HepG2 (cell line): Measurements from ENCODE around the gene PPP4R4. TPM values are rescaled to one million over a fixed set of nuclear protein-coding genes. Genes with fewer than 3 reads are reported as not detected.

Source experiments
- ATAC-seq: fragments of 200-7000 bp; cut with Tn5 transposase; 3 replicates; pipeline ENCODE4 v1.9.1; 2020; ENCODE audit warnings: mild to moderate bottlenecking, moderate library complexity
- BruUV-seq: library from RNA; stranded (reverse); fragments of 400-500 nt; replicated peaks from 2 replicates; lab custom pipeline; 2021; lab: Mats Ljungman, UMichigan
- CTCF ChIA-PET: fragments of 300-600 bp; formaldehyde crosslinking; extraction: SDS; loops from one replicate; lab custom pipeline; 2021; ENCODE audit warnings: low total read pairs, inconsistent platforms, low intra/inter-chr PET ratio; lab: Yijun Ruan, JAX
- POLR2A ChIA-PET: fragments of 350-600 bp; sonication (Branson Sonifier 250); formaldehyde crosslinking; loops from one replicate; lab custom pipeline; 2020; ENCODE audit warnings: antibody characterized with exemption, inconsistent platforms; lab: Yijun Ruan, JAX
- DNase-seq: peaks from one replicate; pipeline ENCODE4 v3.0.0-alpha.2; 2015; ENCODE audit warnings: low spot score
- FAIRE-seq: peaks from 3 replicates; lab custom pipeline; 2011; peaks lifted over from hg19 to GRCh38; lab: Jason Lieb, UNC
- H2AFZ ChIP-seq: one replicate; pipeline ENCODE4 v1.6.1; 2011; ENCODE audit warnings: low read length, inconsistent platforms
- H3K27ac ChIP-seq: fragments of 300-600 bp; 3 replicates; pipeline ENCODE4 v1.8.0; 2011; ENCODE audit warnings: mixed run types, mild to moderate bottlenecking, mixed read lengths, low read length, inconsistent platforms; ENCODE audit not compliant: insufficient read depth; ENCODE audit errors: extremely low read length
- H3K27me3 ChIP-seq, 2 experiments: fragments of 200-600 bp in 1 of 2; 2 replicates in 1 of 2; 3 replicates in 1 of 2; pipeline versions ENCODE4 v1.6.0 to v1.8.0; 2011; ENCODE audit warnings: low read length in 2 of 2, mild to moderate bottlenecking in 2 of 2, moderate library complexity in 2 of 2, inconsistent platforms in 1 of 2; ENCODE audit not compliant: insufficient read depth in 2 of 2, control insufficient read depth in 1 of 2
- H3K36me3 ChIP-seq, 2 experiments: fragments of 200-600 bp in 1 of 2; replicated peaks in 1 of 2; 2 replicates in 1 of 2; 3 replicates in 1 of 2; pipeline versions ENCODE4 v1.5.1 to v1.8.0; 2011; ENCODE audit warnings: low read length in 2 of 2, inconsistent platforms in 1 of 2; ENCODE audit not compliant: insufficient read depth in 2 of 2, control insufficient read depth in 1 of 2
- H3K4me1 ChIP-seq: 2 replicates; pipeline ENCODE4 v1.5.1; 2012; ENCODE audit warnings: low read length, inconsistent platforms; ENCODE audit not compliant: insufficient read depth
- H3K4me2 ChIP-seq: 2 replicates; pipeline ENCODE4 v1.6.0; 2011; ENCODE audit warnings: low read depth, low read length, inconsistent platforms
- H3K4me3 ChIP-seq, 3 experiments: fragments of 200-600 bp in 1 of 3; sonication (generic), shearing (Covaris generic) in 1 of 3; replicated peaks in 1 of 3; 2 replicates each; pipeline ENCODE4 v1.5.1; 2011 to 2016; ENCODE audit warnings: low read length in 3 of 3, inconsistent platforms in 2 of 3, low read depth in 2 of 3, mild to moderate bottlenecking in 2 of 3, control low read depth in 1 of 3, mixed read lengths in 1 of 3; ENCODE audit not compliant: insufficient read depth in 1 of 3
- H3K79me2 ChIP-seq: one replicate; pipeline ENCODE4 v1.6.1; 2011; ENCODE audit warnings: low read length, inconsistent platforms; ENCODE audit not compliant: insufficient read depth
- H3K9ac ChIP-seq: 2 replicates; pipeline ENCODE4 v1.6.0; 2011; ENCODE audit warnings: mild to moderate bottlenecking, low read depth, low read length, inconsistent platforms; ENCODE audit not compliant: insufficient read depth
- H3K9me3 ChIP-seq: 2 replicates; pipeline ENCODE4 v1.5.1; 2012; ENCODE audit warnings: mild to moderate bottlenecking, low read length
- H4K20me1 ChIP-seq: 2 replicates; pipeline ENCODE4 v1.6.0; 2011; ENCODE audit warnings: inconsistent platforms, mild to moderate bottlenecking, low read length, moderate library complexity; ENCODE audit not compliant: insufficient read depth
- HDAC1 ChIP-seq: sonication (generic); formaldehyde crosslinking; IDR thresholded peaks from 2 replicates; pipeline ENCODE4 v1.5.1; 2020; ENCODE audit warnings: mild to moderate bottlenecking, missing genetic modification reagents
- MAFF ChIP-seq: IDR thresholded peaks from 2 replicates; pipeline ENCODE4 v1.6.1; 2011; ENCODE audit warnings: low read depth, low read length, improper control_type of control experiment
- MAFK ChIP-seq, 2 experiments: IDR thresholded peaks in 1 of 2; conservative IDR thresholded peaks in 1 of 2; 2 replicates each; pipeline ENCODE4 v1.6.1; 2011; ENCODE audit warnings: improper control_type of control experiment in 2 of 2, low read length in 2 of 2
- SP5 ChIP-seq: IDR thresholded peaks from 2 replicates; pipeline ENCODE4 v1.6.1; 2016; ENCODE audit warnings: low read depth, borderline replicate concordance
- WIZ ChIP-seq: sonication (generic); formaldehyde crosslinking; IDR thresholded peaks from 2 replicates; pipeline ENCODE4 v1.5.1; 2020; ENCODE audit warnings: mild to moderate bottlenecking, missing genetic modification reagents
- ZNF136 ChIP-seq: sonication (generic); formaldehyde crosslinking; IDR thresholded peaks from 2 replicates; pipeline ENCODE4 v1.8.1; 2022; ENCODE audit warnings: low read depth, mild to moderate bottlenecking, moderate library complexity, missing genetic modification reagents
- ZNF138 ChIP-seq: sonication (generic); formaldehyde crosslinking; IDR thresholded peaks from 2 replicates; pipeline ENCODE4 v1.5.0; 2020; ENCODE audit warnings: mild to moderate bottlenecking, low read depth, missing genetic modification reagents
- ZZZ3 ChIP-seq: sonication (generic); formaldehyde crosslinking; IDR thresholded peaks from 2 replicates; pipeline ENCODE4 v1.4.0; 2020; ENCODE audit warnings: missing genetic modification reagents, mild to moderate bottlenecking, borderline replicate concordance
- WGBS: methylation state at CpG from one replicate; pipeline ENCODE4 v1.1.6; 2017; ENCODE audit warnings: low lambda C conversion rate; 5-methylcytosine and 5-hydroxymethylcytosine counted together
- in situ Hi-C: cut with HindIII; loops from 2 replicates; pipeline ENCODE4 v1.10.0; 2017; ENCODE audit warnings: low pct_unique_long_range_greater_than_20kb; ENCODE audit not compliant: extremely low pct_ligation_motif_present
- intact Hi-C: fragments of 100-400 bp; cut with micrococcal nuclease; formaldehyde crosslinking; loops from one replicate; pipeline ENCODE4 v1.10.0; 2022; ENCODE audit not compliant: unreplicated experiment
- polyA plus RNA-seq, 8 experiments: library from polyadenylated mRNA; depleted of rRNA in 3 of 8; stranded (reverse) in 7 of 8; unstranded in 1 of 8; fragments of >200 nt; fragmentation: Illumina TruSeq in 4 of 8; extraction: Trizol in 4 of 8; gene quantifications; 2 replicates each; pipeline versions ENCODE4 v1.2.1 to v1.2.3, GENCODE V29; 2011 to 2016; ENCODE audit warnings: low read depth in 4 of 8, missing spikeins in 1 of 8, mixed read lengths in 1 of 8; ENCODE audit not compliant: insufficient read depth in 1 of 8
- total RNA-seq, 5 experiments: library from RNA; depleted of rRNA; stranded (reverse); fragments of >200 nt; fragmentation: Illumina TruSeq; extraction: Trizol; gene quantifications; 2 replicates each; pipeline ENCODE4 v1.2.3, GENCODE V29; 2016; ENCODE audit warnings: low read depth in 1 of 5
- TF ChIP-seq, protein P1 (sequence below): sonication (generic); formaldehyde crosslinking; IDR thresholded peaks from 2 replicates; pipeline ENCODE4 v1.4.0; 2020; ENCODE audit warnings: mild to moderate bottlenecking, missing genetic modification reagents
- TF ChIP-seq, protein P2 (sequence below): sonication (generic); formaldehyde crosslinking; IDR thresholded peaks from 2 replicates; pipeline ENCODE4 v1.4.0; 2020; ENCODE audit warnings: missing genetic modification reagents
- TF ChIP-seq, protein P3 (sequence below): IDR thresholded peaks from 2 replicates; pipeline ENCODE4 v1.6.1; 2016; ENCODE audit warnings: low read depth
- TF ChIP-seq, protein P4 (sequence below): sonication (generic); formaldehyde crosslinking; IDR thresholded peaks from 2 replicates; pipeline ENCODE4 v1.4.0; 2020; ENCODE audit warnings: low read depth, mild to moderate bottlenecking, missing genetic modification reagents

The PPP4R4 gene
- total and polyA plus RNA-seq, 2 of the 13 experiments (the other 11 are each of a cell fraction or from before 2014, with no cell fraction given), result 9.5 to 19.8 TPM

DNA sequence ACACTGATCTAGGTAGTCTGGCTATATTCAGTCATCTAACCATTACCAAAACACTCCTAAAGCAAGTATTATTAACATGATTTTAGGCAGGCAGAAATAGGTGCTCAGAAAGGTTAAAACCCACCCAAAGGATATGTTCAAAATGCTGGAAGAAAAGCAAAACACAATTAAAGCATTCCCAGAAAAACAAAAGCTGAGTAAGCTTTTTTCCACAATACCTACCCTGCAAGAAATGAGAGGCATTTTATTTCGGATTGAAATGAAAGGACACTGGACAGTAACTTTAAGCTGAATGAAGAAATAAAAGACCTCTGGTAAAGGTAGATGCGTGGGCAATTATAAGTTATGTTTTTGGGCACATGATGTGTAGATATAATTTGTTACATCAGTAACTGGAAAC lies 140.8 kb downstream of the PPP4R4 start:
- ChIA-PET CTCF (no interaction called here), POLR2A (interaction anchor here (1.1 to 1.5 kb wide), 2 partner anchors 22 to 153 kb away, joined by 3 to 4 read pairs; partner anchors contain the start of gene SERPINA10)
- FAIRE-seq, result no peak
- no TSS peak for BruUV-seq
- no peak overlapping the region for H3K9ac ChIP-seq
- intact Hi-C loops (no loop called here), in situ Hi-C loops (no loop called here)
- no peak overlapping the region for H3K27ac ChIP-seq
- TF ChIP-seq, protein P1, sequence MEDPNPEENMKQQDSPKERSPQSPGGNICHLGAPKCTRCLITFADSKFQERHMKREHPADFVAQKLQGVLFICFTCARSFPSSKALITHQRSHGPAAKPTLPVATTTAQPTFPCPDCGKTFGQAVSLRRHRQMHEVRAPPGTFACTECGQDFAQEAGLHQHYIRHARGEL, result no peak
- TF ChIP-seq ZZZ3, result no peak
- no peak for TF ChIP-seq WIZ (CRISPR knock-in tag)
- TF ChIP-seq MAFF, result peak; percentile 85
- peak; percentile 84 to 89 for TF ChIP-seq MAFK (conservative IDR thresholded peaks at IDR 0.05 in 1 of 2, IDR thresholded peaks at IDR 0.05 in 1 of 2; ENCODE audit: low read length in 2 of 2)
- peaks cover 74% of the 10 kb centered on the region for H3K4me1 ChIP-seq
- H3K79me2 ChIP-seq, result peaks cover 65% of the 10 kb centered on the region
- H3K9me3 ChIP-seq, result no peaks in the 10 kb centered on the region
- no peak overlapping the region for H2AFZ ChIP-seq
- no peaks in the 10 kb centered on the region for H3K27me3 ChIP-seq
- H3K4me3 ChIP-seq, result no peak overlapping the region
- peaks cover 6% of the 10 kb centered on the region; the same call in 1 of the 2 replicates for H4K20me1 ChIP-seq
- no peak for DNase-seq
- 94% methylated on average over 2 of the region's 2 CpGs for WGBS
- peaks cover 19 to 47% of the 10 kb centered on the region in 2 experiments for H3K36me3 ChIP-seq
- no peak overlapping the region for H3K4me2 ChIP-seq
- ATAC-seq, result no peak

DNA sequence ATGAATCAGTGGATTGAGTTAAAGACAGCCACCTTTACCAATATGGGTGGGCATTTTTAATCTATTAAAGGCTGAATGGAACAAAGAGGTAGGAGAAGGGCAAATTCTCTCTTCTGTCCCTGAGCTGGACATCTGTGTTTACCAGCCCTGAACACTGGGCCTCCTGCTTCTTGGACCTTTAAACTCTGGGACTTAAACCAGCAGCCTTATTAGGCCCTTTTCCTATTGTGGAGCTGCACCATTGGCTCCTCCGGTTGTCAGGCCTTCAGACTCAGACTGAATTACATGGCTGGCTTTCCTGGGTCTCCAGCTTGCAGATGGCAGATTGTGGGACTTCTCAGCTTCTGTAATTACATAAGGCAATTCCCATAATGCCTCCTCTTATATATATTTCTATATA lies 142.6 kb downstream of the PPP4R4 start:
- H3K4me1 ChIP-seq, result peaks cover 92% of the 10 kb centered on the region
- no peak for TF ChIP-seq HDAC1
- TF ChIP-seq, protein P2, sequence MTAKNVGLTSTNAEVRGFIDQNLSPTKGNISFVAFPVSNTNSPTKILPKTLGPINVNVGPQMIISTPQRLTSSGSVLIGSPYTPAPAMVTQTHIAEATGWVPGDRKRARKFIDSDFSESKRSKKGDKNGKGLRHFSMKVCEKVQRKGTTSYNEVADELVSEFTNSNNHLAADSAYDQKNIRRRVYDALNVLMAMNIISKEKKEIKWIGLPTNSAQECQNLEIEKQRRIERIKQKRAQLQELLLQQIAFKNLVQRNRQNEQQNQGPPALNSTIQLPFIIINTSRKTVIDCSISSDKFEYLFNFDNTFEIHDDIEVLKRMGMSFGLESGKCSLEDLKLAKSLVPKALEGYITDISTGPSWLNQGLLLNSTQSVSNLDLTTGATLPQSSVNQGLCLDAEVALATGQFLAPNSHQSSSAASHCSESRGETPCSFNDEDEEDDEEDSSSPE (CRISPR knock-in tag), result no peak
- no peak for TF ChIP-seq ZNF136 (CRISPR knock-in tag)
- TF ChIP-seq, protein P3, sequence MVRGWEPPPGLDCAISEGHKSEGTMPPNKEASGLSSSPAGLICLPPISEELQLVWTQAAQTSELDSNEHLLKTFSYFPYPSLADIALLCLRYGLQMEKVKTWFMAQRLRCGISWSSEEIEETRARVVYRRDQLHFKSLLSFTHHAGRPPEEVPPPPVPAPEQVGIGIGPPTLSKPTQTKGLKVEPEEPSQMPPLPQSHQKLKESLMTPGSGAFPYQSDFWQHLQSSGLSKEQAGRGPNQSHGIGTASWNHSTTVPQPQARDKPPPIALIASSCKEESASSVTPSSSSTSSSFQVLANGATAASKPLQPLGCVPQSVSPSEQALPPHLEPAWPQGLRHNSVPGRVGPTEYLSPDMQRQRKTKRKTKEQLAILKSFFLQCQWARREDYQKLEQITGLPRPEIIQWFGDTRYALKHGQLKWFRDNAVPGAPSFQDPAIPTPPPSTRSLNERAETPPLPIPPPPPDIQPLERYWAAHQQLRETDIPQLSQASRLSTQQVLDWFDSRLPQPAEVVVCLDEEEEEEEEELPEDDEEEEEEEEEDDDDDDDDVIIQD (CRISPR knock-in tag), result 0 out of 2 replicates have a peak, but pooled peaks have one; percentile 3
- no peak for TF ChIP-seq SP5 (CRISPR knock-in tag)
- no peak for TF ChIP-seq ZNF138 (CRISPR knock-in tag)
- TF ChIP-seq, protein P4, sequence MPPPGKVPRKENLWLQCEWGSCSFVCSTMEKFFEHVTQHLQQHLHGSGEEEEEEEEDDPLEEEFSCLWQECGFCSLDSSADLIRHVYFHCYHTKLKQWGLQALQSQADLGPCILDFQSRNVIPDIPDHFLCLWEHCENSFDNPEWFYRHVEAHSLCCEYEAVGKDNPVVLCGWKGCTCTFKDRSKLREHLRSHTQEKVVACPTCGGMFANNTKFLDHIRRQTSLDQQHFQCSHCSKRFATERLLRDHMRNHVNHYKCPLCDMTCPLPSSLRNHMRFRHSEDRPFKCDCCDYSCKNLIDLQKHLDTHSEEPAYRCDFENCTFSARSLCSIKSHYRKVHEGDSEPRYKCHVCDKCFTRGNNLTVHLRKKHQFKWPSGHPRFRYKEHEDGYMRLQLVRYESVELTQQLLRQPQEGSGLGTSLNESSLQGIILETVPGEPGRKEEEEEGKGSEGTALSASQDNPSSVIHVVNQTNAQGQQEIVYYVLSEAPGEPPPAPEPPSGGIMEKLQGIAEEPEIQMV, result no peak

More for the DNA sequence above, 142.6 kb downstream of the PPP4R4 start:
- POLR2A ChIA-PET, result interaction anchor here (0.8 to 2.4 kb wide), 20 partner anchors 11 to 288 kb away, joined by 3 to 22 read pairs (median 4); partner anchors contain the start of genes PPP4R4, SERPINA1 and SERPINA10
- 0 out of 2 replicates have a peak overlapping the region, but pooled peaks have one; percentile 15 for H3K9ac ChIP-seq
- peak overlapping the region; percentile 70 for H3K4me2 ChIP-seq
- DNase-seq (no peak), ATAC-seq (no peak), FAIRE-seq (no peak)
- peak overlapping the region; percentile 63 for H3K27ac ChIP-seq
- peak overlapping the region in 1 of 3 experiments; percentile 25; a peak in 2 of 6 replicates for H3K4me3 ChIP-seq
- no peaks in the 10 kb centered on the region for H3K27me3 ChIP-seq
- peaks cover 83% of the 10 kb centered on the region for H3K79me2 ChIP-seq
- BruUV-seq, result no TSS peak
- in situ Hi-C loops, result no loop called here
- H3K9me3 ChIP-seq, result no peaks in the 10 kb centered on the region
- H4K20me1 ChIP-seq, result peaks cover 6% of the 10 kb centered on the region; the same call in 1 of the 2 replicates
- intact Hi-C loops, result no loop called here
- H3K36me3 ChIP-seq, result peaks cover 14 to 31% of the 10 kb centered on the region in 2 experiments
- CTCF ChIA-PET, result no interaction called here
- 0% methylated on average over 1 of the region's 1 CpG for WGBS
- H2AFZ ChIP-seq, result no peak overlapping the region
